KMS-11 (cell line): Measurements from ENCODE around the gene RIN3.

Experiments
- H2AFZ ChIP-seq: fragments of 200-600 bp; sonication (generic); 2 replicates; pipeline ENCODE4 v1.6.1; 2016; ENCODE audit warnings: antibody characterized with exemption, mixed run types, low read depth
- H3K27ac ChIP-seq: fragments of 200-600 bp; sonication (generic); 2 replicates; pipeline ENCODE4 v1.6.1; 2016; ENCODE audit warnings: mild to moderate bottlenecking, mixed run types
- H3K27me3 ChIP-seq: fragments of 200-600 bp; sonication (generic); 2 replicates; pipeline ENCODE4 v1.6.1; 2017; ENCODE audit warnings: mild to moderate bottlenecking, low read depth, mixed run types, moderate library complexity; ENCODE audit not compliant: insufficient read depth
- H3K36me3 ChIP-seq: fragments of 200-600 bp; sonication (generic); 2 replicates; pipeline ENCODE4 v1.6.1; 2017; ENCODE audit warnings: mild to moderate bottlenecking, mixed run types; ENCODE audit not compliant: insufficient read depth
- H3K4me1 ChIP-seq: fragments of 200-600 bp; sonication (generic); 2 replicates; pipeline ENCODE4 v1.6.1; 2016; ENCODE audit warnings: mild to moderate bottlenecking, low read depth, mixed run types; ENCODE audit not compliant: poor library complexity, severe bottlenecking
- H3K4me2 ChIP-seq: fragments of 200-600 bp; sonication (generic); 2 replicates; pipeline ENCODE4 v1.7.0; 2016; ENCODE audit warnings: mild to moderate bottlenecking, mixed run types
- H3K4me3 ChIP-seq: fragments of 200-600 bp; sonication (generic); IDR thresholded peaks from 2 replicates; pipeline ENCODE4 v1.6.1; 2017; ENCODE audit warnings: low read depth, low read length, mixed read lengths; ENCODE audit not compliant: insufficient read depth
- H3K79me2 ChIP-seq: fragments of 200-600 bp; sonication (generic); 2 replicates; pipeline ENCODE4 v1.6.1; 2016; ENCODE audit warnings: low read depth, mixed run types; ENCODE audit not compliant: insufficient read depth
- H3K9ac ChIP-seq: fragments of 200-600 bp; sonication (generic); 2 replicates; pipeline ENCODE4 v1.6.1; 2016; ENCODE audit warnings: mild to moderate bottlenecking, mixed run types
- H4K20me1 ChIP-seq: fragments of 200-600 bp; sonication (generic); 2 replicates; pipeline ENCODE4 v1.6.1; 2016; ENCODE audit warnings: mild to moderate bottlenecking, mixed run types; ENCODE audit not compliant: insufficient read depth
- CTCF ChIP-seq: fragments of 200-600 bp; sonication (generic); conservative IDR thresholded peaks from 2 replicates; pipeline ENCODE4 v1.6.1; 2017; ENCODE audit warnings: low read depth, mild to moderate bottlenecking, antibody characterized with exemption, low read length, moderate library complexity, mixed read lengths

The RIN3 gene

GRCh38 chr14:92684801-92685560 lies 171.4 kb downstream of the RIN3 start:
- no peak overlapping the region for H3K27ac ChIP-seq
- no peaks in the 10 kb centered on the region for H3K36me3 ChIP-seq
- no peak overlapping the region for H3K4me2 ChIP-seq
- no peaks in the 10 kb centered on the region for H3K79me2 ChIP-seq
- TF ChIP-seq CTCF: no peak
- H3K27me3 ChIP-seq: no peaks in the 10 kb centered on the region
- H3K9ac ChIP-seq: no peak overlapping the region
- H3K4me3 ChIP-seq: no peak overlapping the region
- H4K20me1 ChIP-seq: no peaks in the 10 kb centered on the region
- no peak overlapping the region for H2AFZ ChIP-seq
- H3K4me1 ChIP-seq: peaks cover 9% of the 10 kb centered on the region

GRCh38 chr14:92685784-92686355 lies 172.3 kb downstream of the RIN3 start:
- no peak overlapping the region for H3K27ac ChIP-seq
- no peaks in the 10 kb centered on the region for H4K20me1 ChIP-seq
- H3K27me3 ChIP-seq: no peaks in the 10 kb centered on the region
- no peaks in the 10 kb centered on the region for H3K36me3 ChIP-seq
- H3K79me2 ChIP-seq: no peaks in the 10 kb centered on the region
- H2AFZ ChIP-seq: no peak overlapping the region
- H3K4me3 ChIP-seq: no peak overlapping the region
- no peak for TF ChIP-seq CTCF
- no peak overlapping the region for H3K9ac ChIP-seq
- peaks cover 11% of the 10 kb centered on the region for H3K4me1 ChIP-seq
- H3K4me2 ChIP-seq: no peak overlapping the region

- no peaks in the 10 kb centered on the region for H4K20me1 ChIP-seq
- no peaks in the 10 kb centered on the region for H3K79me2 ChIP-seq
- H3K4me1 ChIP-seq: peaks cover 6% of the 10 kb centered on the region
- no peaks in the 10 kb centered on the region for H3K36me3 ChIP-seq
- H3K27ac ChIP-seq: no peak overlapping the region
- no peak overlapping the region for H3K4me2 ChIP-seq
- no peak overlapping the region for H3K4me3 ChIP-seq
- TF ChIP-seq CTCF: no peak
- no peak overlapping the region for H3K9ac ChIP-seq
- no peak overlapping the region for H2AFZ ChIP-seq
- H3K27me3 ChIP-seq: no peaks in the 10 kb centered on the region
These were observed 172.9 kb downstream of the RIN3 start for GRCh38 chr14:92686411-92686899.

GRCh38 chr14:92686900-92687427 lies 173.4 kb downstream of the RIN3 start:
- Histone ChIP-seq H3K4me1 (peaks cover 5% of the 10 kb centered on the region), H2AFZ (peak overlapping the region; percentile 22; the same call in 1 of the 2 replicates), H3K9ac (no peak overlapping the region), H4K20me1 (no peaks in the 10 kb centered on the region), H3K4me3 (no peak overlapping the region), H3K36me3 (no peaks in the 10 kb centered on the region), H3K4me2 (no peak overlapping the region), H3K79me2 (no peaks in the 10 kb centered on the region), H3K27me3 (no peaks in the 10 kb centered on the region), H3K27ac (no peak overlapping the region)
- TF ChIP-seq CTCF: peak; percentile 76
